HG03039 (cell line): ENCODE measurements around the gene TRIM10.
"Not testable (repeated sequence)": the region's sequence is repeated elsewhere in the genome, so short reads cannot be mapped to it uniquely, and the experiment has no call there.

Experiments used
- ATAC-seq: cut with Tn5 transposase; IDR thresholded peaks from one replicate; pipeline ENCODE4 v1.9.1; 2021; ENCODE audit warnings: mild to moderate bottlenecking, moderate library complexity; ENCODE audit not compliant: unreplicated experiment

The TRIM10 gene

GRCh38 chr6:30172681-30173080 is 11.7 kb upstream of the TRIM10 start:
- no peak for ATAC-seq

GRCh38 chr6:30171677-30172471 is 10.9 kb upstream of the TRIM10 start:
- ATAC-seq = no peak

- ATAC-seq = no peak
Measured at GRCh38 chr6:30169658-30170614, 8.9 kb upstream of the TRIM10 start.

GRCh38 chr6:30168741-30169140 is 7.7 kb upstream of the TRIM10 start:
- no peak for ATAC-seq

GRCh38 chr6:30167101-30167500 is 6.1 kb upstream of the TRIM10 start:
- ATAC-seq = no peak

GRCh38 chr6:30165238-30165637 is 4.2 kb upstream of the TRIM10 start:
- not testable (repeated sequence) for ATAC-seq

- ATAC-seq = no peak
Measured at GRCh38 chr6:30164714-30165113, 3.7 kb upstream of the TRIM10 start.

- ATAC-seq = no peak
Measured at GRCh38 chr6:30163918-30164654, 3.1 kb upstream of the TRIM10 start.

GRCh38 chr6:30163090-30163917 is 2.3 kb upstream of the TRIM10 start, which contains the start of gene TRIM15:
Gene TRIM15, plus strand, starts transcription at chr6:30163546. Its CDS starts 139 bp downstream, at chr6:30163685.
- ATAC-seq = no peak

GRCh38 chr6:30162265-30163089 is 1.5 kb upstream of the TRIM10 start:
- no peak for ATAC-seq

- no peak for ATAC-seq
Measured at GRCh38 chr6:30160008-30160784, 815 bp downstream of the TRIM10 start.

GRCh38 chr6:30158475-30159040 is 2.5 kb downstream of the TRIM10 start:
- no peak for ATAC-seq

- no peak for ATAC-seq
Measured at GRCh38 chr6:30157999-30158398, 3.0 kb downstream of the TRIM10 start.

- ATAC-seq = no peak
Measured at GRCh38 chr6:30157581-30157980, 3.4 kb downstream of the TRIM10 start.

- ATAC-seq = no peak
Measured at GRCh38 chr6:30156774-30157173, 4.2 kb downstream of the TRIM10 start.

- no peak for ATAC-seq
Measured at GRCh38 chr6:30156262-30156599, 4.8 kb downstream of the TRIM10 start.

- no peak for ATAC-seq
Measured at GRCh38 chr6:30155520-30156261, 5.3 kb downstream of the TRIM10 start.
